Right lobe of liver (tissue), 4 donors: ENCODE measurements around the gene HIGD1C.
"Not testable (repeated sequence)": the region's sequence is repeated elsewhere in the genome, so short reads cannot be mapped to it uniquely, and the experiment has no call there.

ENCODE experiments used
- CTCF ChIP-seq, 4 donors: fragments of 200-600 bp in 3 of 4; fragments of 450-650 bp in 1 of 4; IDR thresholded peaks; one replicate each; pipeline versions ENCODE4 v1.5.1 to v1.8.0; 2016 to 2022; ENCODE audit warnings: antibody characterized with exemption in 4 of 4, mild to moderate bottlenecking in 2 of 4
- POLR2A ChIP-seq: fragments of 450-650 bp; IDR thresholded peaks from one replicate; pipeline ENCODE4 v1.6.1; 2017; ENCODE audit warnings: antibody characterized with exemption, mild to moderate bottlenecking
- donor health status: DM: no; HTN: no; CAD: no.
- donor health status: DM: no; HTN: no; CAD: no.
- donor health status: DM: no; HTN: yes; CAD: no.

- TF ChIP-seq CTCF (IDR thresholded peaks at IDR 0.05); POLR2A: not testable (repeated sequence)
Observed at GRCh38 chr12:50926932-50927331, 25.4 kb upstream of the HIGD1C start.
